Lower leg skin (tissue), 4 donors: ENCODE data around the gene PACSIN2. TPM values are rescaled to one million over a fixed set of nuclear protein-coding genes. Genes with fewer than 3 reads are reported as not detected.

Experiments used
- DNase-seq, 2 donors: peaks; one replicate each; pipeline ENCODE4 v3.0.0-alpha.2; 2019; ENCODE audit warnings: low spot score in 2 of 2
- H3K4me3 ChIP-seq: fragments of 200-600 bp; sonication (generic); 2 replicates; pipeline ENCODE4 v1.5.1; 2017; ENCODE audit warnings: mild to moderate bottlenecking, low read depth; ENCODE audit not compliant: poor library complexity, severe bottlenecking
- POLR2A ChIP-seq, 2 donors: fragments of 450-650 bp; IDR thresholded peaks; one replicate each; pipeline ENCODE4 v1.6.1; 2016 to 2017; ENCODE audit warnings: antibody characterized with exemption in 2 of 2, mild to moderate bottlenecking in 1 of 2, moderate library complexity in 1 of 2
- WGBS, 2 donors: methylation state at CpG; one replicate each; pipeline ENCODE4 v1.1.5; 2018; 5-methylcytosine and 5-hydroxymethylcytosine counted together
- intact Hi-C: fragments of 100-400 bp; cut with DNase I; formaldehyde crosslinking; loops from one replicate; pipeline ENCODE4 v1.15.0; 2023; ENCODE audit warnings: low total_unique reads
- total RNA-seq, 4 donors: library from RNA; depleted of rRNA; stranded (reverse); fragments of >200 nt; gene quantifications; one replicate each; pipeline ENCODE4 v1.1.0, GENCODE V29; 2016
- TF ChIP-seq, protein P1 (sequence below), 3 donors: fragments of 450-650 bp; IDR thresholded peaks; one replicate each; pipeline ENCODE4 v1.5.1; 2016; ENCODE audit warnings: antibody characterized with exemption in 3 of 3, mild to moderate bottlenecking in 3 of 3, moderate library complexity in 2 of 3

The PACSIN2 gene
- total RNA-seq, 4 donors from 2014 or later = 46.3 to 88.8 (median 58.2) TPM

DNA sequence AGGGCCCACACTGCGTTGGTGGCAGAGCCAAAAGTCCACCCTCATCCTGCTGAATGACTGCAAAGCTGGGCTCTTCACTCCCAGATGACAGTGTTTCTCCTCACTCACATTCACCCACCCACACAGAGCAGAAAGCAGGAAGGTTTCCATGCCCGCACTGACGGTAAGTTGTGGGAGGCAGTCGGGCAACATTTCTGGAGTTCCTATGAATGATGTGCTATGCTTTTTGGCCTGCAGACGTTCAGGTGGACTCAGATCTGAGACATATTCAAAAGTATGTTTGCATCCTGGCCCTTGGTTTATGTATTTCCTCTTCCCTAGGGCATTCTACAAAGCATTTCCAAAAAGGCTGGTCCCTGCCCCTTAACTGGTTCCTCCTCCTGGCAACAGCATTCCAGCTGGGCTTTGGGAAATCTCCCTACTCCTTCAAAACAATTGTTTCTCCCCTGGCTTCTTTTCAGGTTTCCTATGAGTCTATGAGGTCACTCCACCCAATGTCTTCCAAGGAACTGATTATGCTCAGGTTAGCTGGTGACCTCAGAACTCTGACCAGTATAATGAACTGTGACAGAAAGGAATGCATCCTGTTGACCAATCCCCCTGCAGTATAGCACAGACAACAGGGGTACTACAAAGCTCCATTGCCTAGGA lies 36.4 kb downstream of the PACSIN2 start:
- DNase-seq = no peak
- intact Hi-C loops = no loop called here
- WGBS, 2 donors = 8 to 12% methylated on average over 5 of the region's 5 CpGs
- no peak for TF ChIP-seq POLR2A (IDR thresholded peaks at IDR 0.05)
- TF ChIP-seq, protein P1, sequence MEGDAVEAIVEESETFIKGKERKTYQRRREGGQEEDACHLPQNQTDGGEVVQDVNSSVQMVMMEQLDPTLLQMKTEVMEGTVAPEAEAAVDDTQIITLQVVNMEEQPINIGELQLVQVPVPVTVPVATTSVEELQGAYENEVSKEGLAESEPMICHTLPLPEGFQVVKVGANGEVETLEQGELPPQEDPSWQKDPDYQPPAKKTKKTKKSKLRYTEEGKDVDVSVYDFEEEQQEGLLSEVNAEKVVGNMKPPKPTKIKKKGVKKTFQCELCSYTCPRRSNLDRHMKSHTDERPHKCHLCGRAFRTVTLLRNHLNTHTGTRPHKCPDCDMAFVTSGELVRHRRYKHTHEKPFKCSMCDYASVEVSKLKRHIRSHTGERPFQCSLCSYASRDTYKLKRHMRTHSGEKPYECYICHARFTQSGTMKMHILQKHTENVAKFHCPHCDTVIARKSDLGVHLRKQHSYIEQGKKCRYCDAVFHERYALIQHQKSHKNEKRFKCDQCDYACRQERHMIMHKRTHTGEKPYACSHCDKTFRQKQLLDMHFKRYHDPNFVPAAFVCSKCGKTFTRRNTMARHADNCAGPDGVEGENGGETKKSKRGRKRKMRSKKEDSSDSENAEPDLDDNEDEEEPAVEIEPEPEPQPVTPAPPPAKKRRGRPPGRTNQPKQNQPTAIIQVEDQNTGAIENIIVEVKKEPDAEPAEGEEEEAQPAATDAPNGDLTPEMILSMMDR (IDR thresholded peaks at IDR 0.05) = no peak
- H3K4me3 ChIP-seq = no peak overlapping the region

DNA sequence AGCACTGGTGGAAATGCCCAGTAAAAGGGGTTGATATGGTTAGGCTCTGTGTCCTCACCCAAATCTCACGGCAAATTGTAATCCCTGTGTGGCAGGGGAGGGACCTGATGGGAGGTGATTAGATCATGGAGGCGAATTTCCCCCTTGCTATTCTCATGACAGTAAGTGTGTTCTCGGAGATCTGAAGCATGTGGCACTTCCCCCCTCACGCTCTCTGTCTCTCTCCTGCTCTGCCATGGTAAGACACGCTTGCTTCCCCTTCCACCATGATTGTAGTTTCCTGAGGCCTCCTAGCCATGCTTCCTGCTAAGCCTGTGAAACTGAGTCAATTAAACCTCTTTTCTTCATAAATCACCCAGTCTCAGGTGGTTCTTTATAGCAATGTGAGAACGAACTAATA lies 37.4 kb downstream of the PACSIN2 start:
- H3K4me3 ChIP-seq = no peak overlapping the region
- no peak for TF ChIP-seq POLR2A (IDR thresholded peaks at IDR 0.05)
- TF ChIP-seq, protein P1 (IDR thresholded peaks at IDR 0.05) = no peak
- WGBS, 2 donors = 82 to 92% methylated on average over 6 of the region's 6 CpGs
- intact Hi-C loops = no loop called here
- no peak for DNase-seq

DNA sequence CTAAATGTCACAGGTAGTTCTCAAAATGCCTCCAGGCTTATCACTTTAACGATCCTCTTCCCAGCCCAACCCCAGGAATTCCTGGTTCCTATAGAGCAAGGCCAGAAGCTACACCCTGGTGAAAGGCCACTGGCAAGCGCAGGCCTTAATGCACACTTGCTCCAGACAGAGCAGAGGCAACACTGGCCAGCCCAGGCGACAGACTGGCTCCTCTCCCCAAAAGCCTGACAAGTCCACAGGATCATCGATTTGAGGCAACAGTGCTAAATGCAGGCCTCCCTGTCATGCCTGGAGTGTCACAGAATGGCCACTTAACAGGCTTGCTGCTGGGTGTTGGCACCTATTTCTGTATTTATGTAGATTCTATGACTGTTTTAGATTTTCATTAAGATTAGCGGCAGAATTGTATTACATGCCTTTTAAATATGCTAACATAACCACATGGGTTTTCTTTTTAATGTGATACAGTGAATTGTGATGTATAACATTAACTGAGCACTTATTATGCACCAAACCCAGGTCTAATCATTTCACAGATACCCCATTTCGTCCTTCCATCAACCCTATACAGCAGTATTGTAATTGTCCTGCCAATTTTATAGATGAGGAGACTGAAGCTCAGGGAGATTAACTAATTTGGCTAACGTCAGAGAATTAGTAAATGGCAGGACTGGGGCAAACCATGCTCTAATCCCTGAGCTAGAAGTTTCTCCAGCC lies 38.6 kb downstream of the PACSIN2 start:
- TF ChIP-seq POLR2A (IDR thresholded peaks at IDR 0.05) = no peak
- TF ChIP-seq, protein P1 (IDR thresholded peaks at IDR 0.05) = no peak

DNA sequence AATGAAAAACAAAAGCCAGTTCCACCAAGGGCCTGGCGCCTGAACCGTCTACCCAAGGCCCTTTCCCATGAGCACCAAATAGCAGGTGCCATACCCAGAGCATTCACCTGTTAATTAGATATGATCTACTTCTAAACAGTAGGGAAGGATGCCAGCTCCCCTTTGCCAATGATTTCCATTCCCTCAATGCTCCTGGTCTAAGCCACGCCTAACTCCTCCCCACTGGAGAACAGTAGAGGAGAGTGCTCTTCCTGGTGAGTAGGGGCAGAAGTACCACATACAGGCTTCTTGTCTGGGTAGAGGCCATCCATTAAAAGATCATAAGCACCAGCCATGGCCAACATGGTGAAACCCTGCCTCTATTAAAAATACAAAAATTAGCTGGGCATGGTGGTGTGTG lies 40.7 kb downstream of the PACSIN2 start:
- intact Hi-C loops = no loop called here
- WGBS, 2 donors = 79 to 80% methylated on average over 3 of the region's 3 CpGs
- no peak for DNase-seq
- TF ChIP-seq, protein P1 (IDR thresholded peaks at IDR 0.05) = no peak
- no peak for TF ChIP-seq POLR2A (IDR thresholded peaks at IDR 0.05)
- H3K4me3 ChIP-seq = no peak overlapping the region

More for the DNA sequence above, 38.6 kb downstream of the PACSIN2 start:
- WGBS, 2 donors = 57 to 75% methylated on average over 7 of the region's 7 CpGs
- DNase-seq = no peak
- no peak overlapping the region for H3K4me3 ChIP-seq
- intact Hi-C loops = no loop called here

DNA sequence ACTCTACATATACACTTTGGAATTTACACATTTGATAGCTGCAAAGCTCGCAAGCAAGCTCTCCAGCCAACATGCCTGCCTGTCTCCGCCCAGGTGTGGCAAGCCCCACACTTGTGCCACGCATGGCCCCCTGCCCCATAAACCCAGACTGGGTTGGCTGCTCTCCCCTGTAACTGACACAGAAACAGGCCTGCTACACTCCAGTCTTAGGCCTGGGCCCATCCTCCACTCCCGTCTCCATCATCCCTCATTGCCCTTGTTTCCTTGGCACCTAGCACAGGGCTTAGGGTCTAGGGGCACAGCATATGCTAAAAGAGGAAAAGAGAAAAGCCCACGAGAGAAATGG lies 41.4 kb downstream of the PACSIN2 start:
- 73 to 83% methylated on average over 5 of the region's 5 CpGs for WGBS, 2 donors
- no peak for DNase-seq
- TF ChIP-seq POLR2A (IDR thresholded peaks at IDR 0.05) = no peak
- TF ChIP-seq, protein P1 (IDR thresholded peaks at IDR 0.05) = no peak
- H3K4me3 ChIP-seq = no peak overlapping the region
- intact Hi-C loops = no loop called here
